Left ventricle myocardium superior (tissue), 1 donor: Measurements from ENCODE around the gene KATNAL1. TPM values are rescaled to one million over a fixed set of nuclear protein-coding genes. Genes with fewer than 3 reads are reported as not detected.

Experiments used
- ATAC-seq: fragments of 200-7000 bp; cut with Tn5 transposase; one replicate; pipeline ENCODE4 v1.9.1; 2020; ENCODE audit warnings: mild to moderate bottlenecking, moderate library complexity
- DNase-seq: peaks from one replicate; pipeline ENCODE4 v3.0.0-alpha.2; 2020
- intact Hi-C: fragments of 100-400 bp; cut with micrococcal nuclease; formaldehyde crosslinking; loops from one replicate; pipeline ENCODE4 v1.11.0; 2022
- total RNA-seq: library from RNA; stranded (reverse); fragmentation: NEBNext Ultra II Directional; extraction: Animal tissue kit (Norgen Biotek cat#: 25700); gene quantifications from one replicate; pipeline ENCODE4 v1.2.1, GENCODE V29; 2021
- donor health status: DM: no; HTN: yes; CAD: no; lungs with severe emphysema.

Gene KATNAL1
- total RNA-seq, 1 donor from 2014 or later, result 36.6 TPM

DNA sequence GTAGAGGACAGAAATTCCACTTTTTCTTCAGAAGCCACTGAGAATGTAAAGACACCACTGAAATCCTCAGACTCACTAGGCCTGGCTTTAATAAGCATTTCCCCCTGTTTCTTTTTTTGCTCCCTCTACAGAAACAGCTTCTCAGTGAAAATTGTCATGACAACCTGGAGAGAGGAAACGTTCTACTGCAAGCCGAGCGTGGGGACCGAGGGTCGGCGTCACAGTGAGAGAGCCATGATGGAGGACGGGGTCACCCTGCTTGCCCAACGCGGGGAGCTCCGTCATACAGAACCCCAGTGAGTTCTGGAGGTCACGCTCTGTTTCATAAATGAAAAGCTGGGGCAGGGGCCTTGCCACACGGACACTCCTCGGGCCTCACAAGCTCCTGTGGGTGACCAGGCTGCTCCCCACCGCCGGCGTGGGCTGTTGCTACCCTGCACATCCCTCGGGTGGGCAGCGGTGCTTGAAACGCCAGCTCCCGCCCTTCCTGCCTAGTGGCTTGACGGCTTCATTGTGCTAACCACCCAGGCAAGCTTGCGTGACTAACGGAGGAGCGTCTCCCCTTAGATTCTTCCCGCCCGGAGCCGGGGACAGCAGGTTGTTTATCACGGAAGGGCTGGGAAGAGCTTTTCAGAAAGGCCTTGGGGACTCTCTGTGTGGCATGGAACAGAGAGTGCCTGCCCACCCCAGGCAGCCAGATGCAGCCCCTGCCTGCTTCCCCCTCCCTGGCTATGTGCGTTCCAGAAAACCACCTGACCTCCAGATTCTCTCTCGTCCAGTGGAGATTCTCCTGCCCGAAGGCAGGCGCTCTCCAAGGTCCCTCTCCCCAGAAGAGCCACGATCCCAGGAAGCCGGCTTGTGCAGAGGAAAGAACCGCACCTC lies 153.6 kb downstream of the KATNAL1 start:
- intact Hi-C loops, result no loop called here
- DNase-seq, result no peak
- ATAC-seq, result no peak

Other genes starting within 250 kb of the KATNAL1 start
- gene UBE2L5, start 114.9 kb upstream of the KATNAL1 start, total RNA-seq, result not detected
- 180 TPM for gene HMGB1, start 158.4 kb upstream of the KATNAL1 start, total RNA-seq